ENCODE measurements around the gene SMURF1. TPM values are rescaled to one million over a fixed set of nuclear protein-coding genes. Genes with fewer than 3 reads are reported as not detected.

The SMURF1 gene
- total and polyA plus RNA-seq, 2 of the 4 experiments (the other 2 are of a cell fraction), result 13.4 to 20.3 TPM

- H4K91ac ChIP-seq (ENCODE audit: insufficient read depth, low read depth, low read length), result no peak overlapping the region
- no peak overlapping the region for H2BK120ac ChIP-seq (ENCODE audit: low read depth, low read length)
- no peak overlapping the region for H2AFZ ChIP-seq (replicated peaks; ENCODE audit: low read length, poor library complexity)
- no peak overlapping the region for H3K4me2 ChIP-seq (ENCODE audit: low read depth, low read length)
- H2AK5ac ChIP-seq (ENCODE audit: low read depth, low read length), result no peak overlapping the region
- H3K4me1 ChIP-seq (ENCODE audit: control insufficient read depth, insufficient read depth, low read length), result peaks cover 10% of the 10 kb centered on the region
- no peak overlapping the region for H3K4ac ChIP-seq (ENCODE audit: low read depth, low read length)
- intact Hi-C loops (cut with micrococcal nuclease) (loop anchor here (2.0 kb wide), 1 partner anchor 69 kb away; no protein-coding TSS in a partner anchor), in situ Hi-C loops (cut with MboI; ENCODE audit: low sequenced_read_pairs) (no loop called here), dilution Hi-C loops (cut with HindIII; ENCODE audit: low sequenced_read_pairs, unreplicated experiment) (no loop called here)
- no peak overlapping the region for H3K9ac ChIP-seq (ENCODE audit: low read depth, low read length)
- H3K14ac ChIP-seq (replicated peaks; ENCODE audit: low read depth, low read length), result no peak overlapping the region
- ChIA-PET POLR2A (ENCODE audit: unreplicated experiment) (no interaction called here), CTCF (no interaction called here)
- H4K20me1 ChIP-seq (ENCODE audit: insufficient read depth, low read length), result peaks cover 71% of the 10 kb centered on the region
- H3K27me3 ChIP-seq (ENCODE audit: control insufficient read depth, insufficient read depth, low read length), result no peaks in the 10 kb centered on the region
- no peak overlapping the region for H2AK9ac ChIP-seq (replicated peaks; ENCODE audit: low read depth, low read length, poor library complexity)
- DNase-seq (no peak), ATAC-seq (ENCODE audit: low read depth) (no peak)
- H3K56ac ChIP-seq (ENCODE audit: extremely low read depth, insufficient read depth, low read length), result no peak overlapping the region
- H3K9me3 ChIP-seq (ENCODE audit: control insufficient read depth, insufficient read depth, low read length), result no peaks in the 10 kb centered on the region
- no peak overlapping the region for H2BK5ac ChIP-seq (ENCODE audit: low read depth, low read length, poor library complexity, severe bottlenecking)
- H2BK20ac ChIP-seq (ENCODE audit: low read depth, low read length), result no peak overlapping the region
- peaks cover 14% of the 10 kb centered on the region for H3K9me1 ChIP-seq (ENCODE audit: insufficient read depth, low read length)
- H2BK15ac ChIP-seq (ENCODE audit: low read depth, low read length), result no peak overlapping the region
- no peak overlapping the region for H4K5ac ChIP-seq (ENCODE audit: low read depth, low read length)
- no peak overlapping the region for H4K8ac ChIP-seq (ENCODE audit: low read depth in 2 of 2, low read length in 2 of 2)
- no CpG with 5 or more reads among the region's 2 CpGs for WGBS, 2 experiments (ENCODE audit: extremely low coverage in 2 of 2, insufficient read length in 1 of 2)
- TF ChIP-seq MAFK (IDR thresholded peaks at IDR 0.05; ENCODE audit: low read depth, low read length) (no peak), FOS (IDR thresholded peaks at IDR 0.05; ENCODE audit: low read depth, low read length) (no peak), RAD21 (IDR thresholded peaks at IDR 0.05; ENCODE audit: low read length) (no peak), MXI1 (IDR thresholded peaks at IDR 0.05; ENCODE audit: borderline replicate concordance, low read depth, low read length) (no peak), CHD1 (IDR thresholded peaks at IDR 0.05; ENCODE audit: low read depth, low read length) (no peak), MAZ (IDR thresholded peaks at IDR 0.05; ENCODE audit: borderline replicate concordance, low read depth, low read length) (no peak)
- TF ChIP-seq, protein P1, sequence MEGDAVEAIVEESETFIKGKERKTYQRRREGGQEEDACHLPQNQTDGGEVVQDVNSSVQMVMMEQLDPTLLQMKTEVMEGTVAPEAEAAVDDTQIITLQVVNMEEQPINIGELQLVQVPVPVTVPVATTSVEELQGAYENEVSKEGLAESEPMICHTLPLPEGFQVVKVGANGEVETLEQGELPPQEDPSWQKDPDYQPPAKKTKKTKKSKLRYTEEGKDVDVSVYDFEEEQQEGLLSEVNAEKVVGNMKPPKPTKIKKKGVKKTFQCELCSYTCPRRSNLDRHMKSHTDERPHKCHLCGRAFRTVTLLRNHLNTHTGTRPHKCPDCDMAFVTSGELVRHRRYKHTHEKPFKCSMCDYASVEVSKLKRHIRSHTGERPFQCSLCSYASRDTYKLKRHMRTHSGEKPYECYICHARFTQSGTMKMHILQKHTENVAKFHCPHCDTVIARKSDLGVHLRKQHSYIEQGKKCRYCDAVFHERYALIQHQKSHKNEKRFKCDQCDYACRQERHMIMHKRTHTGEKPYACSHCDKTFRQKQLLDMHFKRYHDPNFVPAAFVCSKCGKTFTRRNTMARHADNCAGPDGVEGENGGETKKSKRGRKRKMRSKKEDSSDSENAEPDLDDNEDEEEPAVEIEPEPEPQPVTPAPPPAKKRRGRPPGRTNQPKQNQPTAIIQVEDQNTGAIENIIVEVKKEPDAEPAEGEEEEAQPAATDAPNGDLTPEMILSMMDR (conservative IDR thresholded peaks at IDR 0.05; ENCODE audit: low read depth, low read length), result no peak
- TF ChIP-seq, protein P2, sequence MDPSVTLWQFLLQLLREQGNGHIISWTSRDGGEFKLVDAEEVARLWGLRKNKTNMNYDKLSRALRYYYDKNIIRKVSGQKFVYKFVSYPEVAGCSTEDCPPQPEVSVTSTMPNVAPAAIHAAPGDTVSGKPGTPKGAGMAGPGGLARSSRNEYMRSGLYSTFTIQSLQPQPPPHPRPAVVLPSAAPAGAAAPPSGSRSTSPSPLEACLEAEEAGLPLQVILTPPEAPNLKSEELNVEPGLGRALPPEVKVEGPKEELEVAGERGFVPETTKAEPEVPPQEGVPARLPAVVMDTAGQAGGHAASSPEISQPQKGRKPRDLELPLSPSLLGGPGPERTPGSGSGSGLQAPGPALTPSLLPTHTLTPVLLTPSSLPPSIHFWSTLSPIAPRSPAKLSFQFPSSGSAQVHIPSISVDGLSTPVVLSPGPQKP (IDR thresholded peaks at IDR 0.05; ENCODE audit: borderline replicate concordance, low read depth, low read length), result no peak
- peaks cover 36 to 87% of the 10 kb centered on the region in 2 experiments for H3K79me1 ChIP-seq (ENCODE audit: low read depth in 1 of 2, low read length in 2 of 2)
- BruUV-seq (replicated peaks), result no TSS peak
- H3K23ac ChIP-seq (ENCODE audit: low read depth, low read length), result no peak overlapping the region
- no peak overlapping the region for H3K18ac ChIP-seq (ENCODE audit: low read depth, low read length)
- H3K4me3 ChIP-seq (ENCODE audit: insufficient read depth, low read depth, low read length), result no peak overlapping the region
- H3K36me3 ChIP-seq (ENCODE audit: control insufficient read depth, insufficient read depth, low read length), result peaks cover 2% of the 10 kb centered on the region; the same call in 1 of the 2 replicates
- no peak overlapping the region for H3K27ac ChIP-seq (ENCODE audit: insufficient read depth, low read length)
Observed at GRCh38 chr7:99073839-99074446, 70.0 kb downstream of the SMURF1 start.
